ENCODE results near the gene ZC3H13. TPM values are rescaled to one million over a fixed set of nuclear protein-coding genes. Genes with fewer than 3 reads are reported as not detected.
A peak's percentile ranks its signal among the peaks of the same experiment; 100 is the strongest.

Gene ZC3H13
- 60.7 to 63.3 TPM (median 61.3 TPM) in 3 replicates for total RNA-seq

- H3K9me3 Mint-ChIP-seq: no peaks in the 10 kb centered on the region
Measured at GRCh38 chr13:46052319-46053161, at the start of gene ZC3H13. Gene ZC3H13 (minus strand): TSS chr13:46052746. CDS start chr13:46045507, 7,239 bp downstream.

GRCh38 chr13:46102255-46102605 lies 49.7 kb upstream of the ZC3H13 start:
- Mint-ChIP-seq H3K9me3 (no peaks in the 10 kb centered on the region), H3K27me3 (ENCODE audit: low read depth) (no peaks in the 10 kb centered on the region), H3K4me1 (peaks cover 7% of the 10 kb centered on the region), H3K36me3 (no peaks in the 10 kb centered on the region), H3K27ac (no peak overlapping the region), H3K4me3 (no peak overlapping the region)
- TF ChIP-seq CTCF (IDR thresholded peaks at IDR 0.05; ENCODE audit: unreplicated experiment): no peak
- DNase-seq (ENCODE audit: low spot score in 2 of 2, unreplicated experiment in 2 of 2): no peak

More at GRCh38 chr13:46052319-46053161, at the start of gene ZC3H13:
- Mint-ChIP-seq H3K27ac (peak within 1 kb of the TSS; percentile 98), H3K4me1 (peaks cover 29% of the 10 kb centered on the region), H3K4me3 (peak within 1 kb of the TSS; percentile 95), H3K27me3 (ENCODE audit: low read depth) (peaks cover 12% of the 10 kb centered on the region), H3K36me3 (peaks cover 2% of the 10 kb centered on the region)
- TF ChIP-seq CTCF (IDR thresholded peaks at IDR 0.05; ENCODE audit: unreplicated experiment): peak; percentile 38
- DNase-seq (ENCODE audit: low spot score in 2 of 2, unreplicated experiment in 2 of 2): peak; percentile 81 to 86

- H3K27me3 Mint-ChIP-seq (ENCODE audit: low read depth): peaks cover 2% of the 10 kb centered on the region
- no peak for TF ChIP-seq CTCF (IDR thresholded peaks at IDR 0.05; ENCODE audit: unreplicated experiment)
- H3K4me3 Mint-ChIP-seq: no peak overlapping the region
- H3K36me3 Mint-ChIP-seq: no peaks in the 10 kb centered on the region
- no peak overlapping the region for H3K27ac Mint-ChIP-seq
- H3K9me3 Mint-ChIP-seq: no peaks in the 10 kb centered on the region
- DNase-seq (ENCODE audit: low spot score in 2 of 2, unreplicated experiment in 2 of 2): no peak
- H3K4me1 Mint-ChIP-seq: peaks cover 2% of the 10 kb centered on the region
Measured at GRCh38 chr13:46101484-46102254, 49.1 kb upstream of the ZC3H13 start.

- no peak for TF ChIP-seq CTCF (IDR thresholded peaks at IDR 0.05; ENCODE audit: unreplicated experiment)
- Mint-ChIP-seq H3K9me3 (no peaks in the 10 kb centered on the region), H3K36me3 (no peaks in the 10 kb centered on the region), H3K4me1 (peaks cover 2% of the 10 kb centered on the region), H3K27me3 (ENCODE audit: low read depth) (peaks cover 2% of the 10 kb centered on the region), H3K27ac (no peak overlapping the region), H3K4me3 (no peak overlapping the region)
- no peak for DNase-seq (ENCODE audit: low spot score in 2 of 2, unreplicated experiment in 2 of 2)
Measured at GRCh38 chr13:46101002-46101401, 48.5 kb upstream of the ZC3H13 start.

GRCh38 chr13:46100191-46100815 lies 47.8 kb upstream of the ZC3H13 start:
- Mint-ChIP-seq H3K36me3 (no peaks in the 10 kb centered on the region), H3K27me3 (ENCODE audit: low read depth) (peaks cover 2% of the 10 kb centered on the region), H3K4me3 (no peak overlapping the region), H3K27ac (no peak overlapping the region), H3K4me1 (peaks cover 2% of the 10 kb centered on the region), H3K9me3 (no peaks in the 10 kb centered on the region)
- DNase-seq (ENCODE audit: low spot score in 2 of 2, unreplicated experiment in 2 of 2): no peak
- TF ChIP-seq CTCF (IDR thresholded peaks at IDR 0.05; ENCODE audit: unreplicated experiment): no peak
